GM04504 (cell line): ENCODE results near the gene CLC.
"Not testable (repeated sequence)": the region's sequence is repeated elsewhere in the genome, so short reads cannot be mapped to it uniquely, and the experiment has no call there.

ENCODE experiments used
- DNase-seq: peaks from one replicate; pipeline ENCODE4 v3.0.0-alpha.2; 2012; ENCODE audit warnings: low read depth

CLC gene

GRCh38 chr19:39737891-39738290, at the start of gene CLC:
Gene CLC (minus strand): TSS chr19:39738029. CDS start chr19:39737952, 77 bp downstream.
- no peak for DNase-seq

GRCh38 chr19:39780894-39781293, 43.1 kb upstream of the CLC start:
- DNase-seq: no peak

GRCh38 chr19:39778763-39779162, 40.9 kb upstream of the CLC start, which contains the start of gene LEUTX:
Gene LEUTX (plus strand): TSS chr19:39778854. CDS start chr19:39778921, 67 bp downstream.
- DNase-seq: no peak

- DNase-seq: no peak
Observed at GRCh38 chr19:39768786-39769185, 31.0 kb upstream of the CLC start.

- no peak for DNase-seq
Observed at GRCh38 chr19:39768334-39768733, 30.5 kb upstream of the CLC start.

GRCh38 chr19:39765091-39766076, 27.6 kb upstream of the CLC start:
- peak; percentile 10 for DNase-seq

- DNase-seq: not testable (repeated sequence)
Observed at GRCh38 chr19:39761851-39762250, 24.0 kb upstream of the CLC start.

GRCh38 chr19:39759457-39760184, 21.8 kb upstream of the CLC start:
- no peak for DNase-seq

- no peak for DNase-seq
Observed at GRCh38 chr19:39754971-39755370, 17.1 kb upstream of the CLC start.

- DNase-seq: no peak
Observed at GRCh38 chr19:39754544-39754943, 16.7 kb upstream of the CLC start.

- no peak for DNase-seq
Observed at GRCh38 chr19:39752795-39753194, 15.0 kb upstream of the CLC start.

- DNase-seq: no peak
Observed at GRCh38 chr19:39752390-39752789, 14.6 kb upstream of the CLC start.

GRCh38 chr19:39749981-39750380, 12.2 kb upstream of the CLC start:
- DNase-seq: no peak

- DNase-seq: no peak
Observed at GRCh38 chr19:39746836-39747529, 9.2 kb upstream of the CLC start.

- DNase-seq: no peak
Observed at GRCh38 chr19:39745643-39746042, 7.8 kb upstream of the CLC start.

- no peak for DNase-seq
Observed at GRCh38 chr19:39740395-39740794, 2.6 kb upstream of the CLC start.

- DNase-seq: no peak
Observed at GRCh38 chr19:39738814-39739213, 985 bp upstream of the CLC start.

GRCh38 chr19:39737351-39737750, 478 bp downstream of the CLC start:
- no peak for DNase-seq

- DNase-seq: no peak
Observed at GRCh38 chr19:39736088-39736487, 1.7 kb downstream of the CLC start.

- no peak for DNase-seq
Observed at GRCh38 chr19:39735688-39736087, 2.1 kb downstream of the CLC start.

- DNase-seq: no peak
Observed at GRCh38 chr19:39733841-39734240, 4.0 kb downstream of the CLC start.

- no peak for DNase-seq
Observed at GRCh38 chr19:39731685-39732084, 6.1 kb downstream of the CLC start.
